ENCODE results near the gene FAM180A. TPM values are rescaled to one million over a fixed set of nuclear protein-coding genes. Genes with fewer than 3 reads are reported as not detected.

The FAM180A gene
- total and polyA plus RNA-seq, 4 donors = 0.19 to 10.5 (median 5.6) TPM

GRCh38 chr7:135733603-135734342 is 14.8 kb downstream of the FAM180A start:
- Histone ChIP-seq H3K4me1 (ENCODE audit: control insufficient read depth in 4 of 4, insufficient read depth in 4 of 4, low read length in 3 of 4) (no peaks in the 10 kb centered on the region), H3K9me3 (ENCODE audit: control insufficient read depth in 4 of 4, low read length in 3 of 4) (no peaks in the 10 kb centered on the region), H3K4me3 (ENCODE audit: low read depth in 1 of 3, low read length in 3 of 3) (no peak overlapping the region), H3K9ac (ENCODE audit: low read depth in 1 of 2, low read length in 2 of 2) (no peak overlapping the region), H3K27me3 (ENCODE audit: control insufficient read depth in 4 of 4, insufficient read depth in 4 of 4, low read length in 3 of 4) (peaks cover 0 to 2% (median 0%) of the 10 kb centered on the region in 4 donors), H3K36me3 (ENCODE audit: control insufficient read depth in 4 of 4, insufficient read depth in 3 of 4, low read depth in 1 of 4, low read length in 3 of 4) (no peaks in the 10 kb centered on the region), H3K27ac (ENCODE audit: low read depth in 1 of 2, low read length in 2 of 2) (no peak overlapping the region)
- DNase-seq (ENCODE audit: low spot score) = no peak
- WGBS = 91% methylated on average over 21 of the region's 21 CpGs
- no peak for TF ChIP-seq FOXA1 (IDR thresholded peaks at IDR 0.05)
- no peak for TF ChIP-seq TAF1 (conservative IDR thresholded peaks at IDR 0.05)
- no peak for TF ChIP-seq GABPA (IDR thresholded peaks at IDR 0.05 in 1 of 2, conservative IDR thresholded peaks at IDR 0.05 in 1 of 2)
- no peak for TF ChIP-seq YY1 (IDR thresholded peaks at IDR 0.05)
- TF ChIP-seq CTCF (IDR thresholded peaks at IDR 0.05; ENCODE audit: low read depth, low read length, missing input control) = no peak
- no peak for TF ChIP-seq JUND (IDR thresholded peaks at IDR 0.05)
- no peak for TF ChIP-seq HNF4A (conservative IDR thresholded peaks at IDR 0.05)
- TF ChIP-seq, protein P1, sequence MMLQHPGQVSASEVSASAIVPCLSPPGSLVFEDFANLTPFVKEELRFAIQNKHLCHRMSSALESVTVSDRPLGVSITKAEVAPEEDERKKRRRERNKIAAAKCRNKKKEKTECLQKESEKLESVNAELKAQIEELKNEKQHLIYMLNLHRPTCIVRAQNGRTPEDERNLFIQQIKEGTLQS (IDR thresholded peaks at IDR 0.05) = no peak
- TF ChIP-seq NR2F2 (IDR thresholded peaks at IDR 0.05) = no peak
- no peak for TF ChIP-seq HNF4G (IDR thresholded peaks at IDR 0.05)
- TF ChIP-seq, protein P2, sequence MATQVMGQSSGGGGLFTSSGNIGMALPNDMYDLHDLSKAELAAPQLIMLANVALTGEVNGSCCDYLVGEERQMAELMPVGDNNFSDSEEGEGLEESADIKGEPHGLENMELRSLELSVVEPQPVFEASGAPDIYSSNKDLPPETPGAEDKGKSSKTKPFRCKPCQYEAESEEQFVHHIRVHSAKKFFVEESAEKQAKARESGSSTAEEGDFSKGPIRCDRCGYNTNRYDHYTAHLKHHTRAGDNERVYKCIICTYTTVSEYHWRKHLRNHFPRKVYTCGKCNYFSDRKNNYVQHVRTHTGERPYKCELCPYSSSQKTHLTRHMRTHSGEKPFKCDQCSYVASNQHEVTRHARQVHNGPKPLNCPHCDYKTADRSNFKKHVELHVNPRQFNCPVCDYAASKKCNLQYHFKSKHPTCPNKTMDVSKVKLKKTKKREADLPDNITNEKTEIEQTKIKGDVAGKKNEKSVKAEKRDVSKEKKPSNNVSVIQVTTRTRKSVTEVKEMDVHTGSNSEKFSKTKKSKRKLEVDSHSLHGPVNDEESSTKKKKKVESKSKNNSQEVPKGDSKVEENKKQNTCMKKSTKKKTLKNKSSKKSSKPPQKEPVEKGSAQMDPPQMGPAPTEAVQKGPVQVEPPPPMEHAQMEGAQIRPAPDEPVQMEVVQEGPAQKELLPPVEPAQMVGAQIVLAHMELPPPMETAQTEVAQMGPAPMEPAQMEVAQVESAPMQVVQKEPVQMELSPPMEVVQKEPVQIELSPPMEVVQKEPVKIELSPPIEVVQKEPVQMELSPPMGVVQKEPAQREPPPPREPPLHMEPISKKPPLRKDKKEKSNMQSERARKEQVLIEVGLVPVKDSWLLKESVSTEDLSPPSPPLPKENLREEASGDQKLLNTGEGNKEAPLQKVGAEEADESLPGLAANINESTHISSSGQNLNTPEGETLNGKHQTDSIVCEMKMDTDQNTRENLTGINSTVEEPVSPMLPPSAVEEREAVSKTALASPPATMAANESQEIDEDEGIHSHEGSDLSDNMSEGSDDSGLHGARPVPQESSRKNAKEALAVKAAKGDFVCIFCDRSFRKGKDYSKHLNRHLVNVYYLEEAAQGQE (IDR thresholded peaks at IDR 0.05) = no peak
- no peak for TF ChIP-seq ZBTB33 (IDR thresholded peaks at IDR 0.05)

DNA sequence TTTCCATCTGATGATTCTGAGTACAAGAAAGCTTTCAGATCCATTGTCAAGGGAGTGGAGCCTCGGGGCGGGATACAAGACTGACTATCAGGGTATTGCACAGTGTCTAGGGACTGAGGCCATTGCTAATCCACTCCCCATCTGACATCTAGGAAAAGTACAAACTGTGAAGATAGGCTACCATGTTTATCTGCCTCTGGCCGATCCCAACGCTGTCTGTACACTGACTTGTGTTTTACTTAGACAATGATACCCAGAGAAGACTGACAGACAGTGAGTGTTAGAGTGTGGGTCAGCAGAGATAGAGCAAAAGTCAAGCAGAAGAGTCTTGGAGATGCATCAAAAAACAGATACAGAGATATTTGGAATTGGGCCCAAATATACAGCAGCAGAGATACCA is 17.5 kb downstream of the FAM180A start:
- no peaks in the 10 kb centered on the region for H3K4me1 ChIP-seq (ENCODE audit: control insufficient read depth in 4 of 4, insufficient read depth in 4 of 4, low read length in 3 of 4)
- no peaks in the 10 kb centered on the region for H3K36me3 ChIP-seq (ENCODE audit: control insufficient read depth in 4 of 4, insufficient read depth in 3 of 4, low read depth in 1 of 4, low read length in 3 of 4)
- DNase-seq (ENCODE audit: low spot score) = no peak
- H3K27me3 ChIP-seq (ENCODE audit: control insufficient read depth in 4 of 4, insufficient read depth in 4 of 4, low read length in 3 of 4) = peaks cover 0 to 2% (median 0%) of the 10 kb centered on the region in 4 donors
- no peaks in the 10 kb centered on the region for H3K9me3 ChIP-seq (ENCODE audit: control insufficient read depth in 4 of 4, low read length in 3 of 4)
- no peak overlapping the region for H3K27ac ChIP-seq (ENCODE audit: low read depth in 1 of 2, low read length in 2 of 2)
- no peak for TF ChIP-seq TAF1 (conservative IDR thresholded peaks at IDR 0.05)
- TF ChIP-seq GABPA (IDR thresholded peaks at IDR 0.05 in 1 of 2, conservative IDR thresholded peaks at IDR 0.05 in 1 of 2) = no peak
- no peak for TF ChIP-seq MAX (IDR thresholded peaks at IDR 0.05)
- no peak for TF ChIP-seq JUND (IDR thresholded peaks at IDR 0.05)
- TF ChIP-seq FOXA2 (IDR thresholded peaks at IDR 0.05) = no peak
- TF ChIP-seq CTCF (IDR thresholded peaks at IDR 0.05; ENCODE audit: low read depth, low read length, missing input control) = no peak
- WGBS = 67% methylated on average over 4 of the region's 4 CpGs
- no peak overlapping the region for H3K4me3 ChIP-seq (ENCODE audit: low read depth in 1 of 3, low read length in 3 of 3)
- H3K9ac ChIP-seq (ENCODE audit: low read depth in 1 of 2, low read length in 2 of 2) = no peak overlapping the region

All from liver (tissue), 9 donors.